GM18907 (cell line): ENCODE measurements around the gene KIF5A.
A peak's percentile ranks its signal among the peaks of the same experiment; 100 is the strongest.
"Not testable (repeated sequence)": the region's sequence is repeated elsewhere in the genome, so short reads cannot be mapped to it uniquely, and the experiment has no call there.

Experiments used
- ATAC-seq: cut with Tn5 transposase; IDR thresholded peaks from one replicate; pipeline ENCODE4 v1.9.1; 2021; ENCODE audit warnings: mild to moderate bottlenecking, moderate library complexity; ENCODE audit not compliant: unreplicated experiment

Gene KIF5A

DNA sequence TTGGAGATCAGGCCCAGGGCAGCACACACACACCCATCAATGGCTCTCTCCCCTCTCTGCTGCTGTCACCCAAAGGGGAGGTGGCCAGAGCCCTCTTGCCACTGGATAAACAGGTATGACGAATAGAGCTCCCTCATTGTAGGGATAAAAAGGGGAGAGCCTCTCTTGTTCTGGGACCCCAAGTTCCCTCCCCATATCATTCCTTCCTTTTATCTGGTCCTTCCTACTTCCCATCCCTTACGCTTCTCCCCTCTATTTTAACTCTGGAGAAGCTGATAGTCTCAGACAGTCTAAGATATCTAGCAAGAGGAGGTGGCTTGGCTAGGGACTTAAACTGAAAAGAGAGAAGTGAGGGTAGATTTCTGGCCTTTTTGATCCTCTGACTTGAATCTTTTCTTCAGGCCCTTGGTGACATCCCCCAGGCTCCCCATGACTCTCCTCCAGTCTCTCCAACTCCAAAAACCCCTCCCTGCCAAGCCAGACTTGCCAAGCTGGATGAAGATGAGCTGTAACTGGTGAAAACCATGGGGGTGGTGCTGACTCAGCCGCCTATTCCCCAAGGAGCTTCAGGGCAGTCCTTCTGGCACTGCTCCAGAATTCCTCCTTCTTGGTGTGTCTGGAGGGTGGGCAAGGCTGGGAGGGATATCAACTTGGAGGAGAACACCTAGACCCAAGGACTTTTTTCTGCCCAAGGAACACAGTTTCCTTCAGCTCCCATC lies 66.7 kb downstream of the KIF5A start:
- no peak for ATAC-seq

GRCh38 chr12:57617942-57618341 lies 68.1 kb downstream of the KIF5A start:
- ATAC-seq, result no peak

GRCh38 chr12:57618431-57618830 lies 68.6 kb downstream of the KIF5A start:
- not testable (repeated sequence) for ATAC-seq

DNA sequence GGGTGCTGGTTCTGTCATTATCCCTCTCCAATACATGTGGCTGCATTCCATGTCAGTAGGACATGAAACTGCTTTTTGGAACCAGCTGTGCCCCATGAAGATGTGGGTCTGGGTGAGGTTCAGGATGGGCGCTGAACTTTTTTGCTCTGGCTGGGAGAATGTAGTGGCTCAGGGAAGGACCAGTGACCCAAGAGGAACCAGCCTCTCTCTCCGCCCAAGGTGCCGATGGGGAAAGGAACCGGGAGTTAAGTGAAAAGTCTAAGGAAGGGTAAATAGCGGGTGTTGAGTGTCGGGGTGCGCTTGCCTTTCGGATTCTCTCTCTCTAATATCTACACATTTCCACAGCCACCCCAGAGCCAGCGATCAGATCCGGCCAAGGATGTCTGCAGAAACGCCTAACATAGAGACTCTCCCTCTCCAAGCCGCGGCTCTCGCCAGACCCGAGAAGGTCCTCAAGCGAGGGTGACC lies 69.2 kb downstream of the KIF5A start:
- no peak for ATAC-seq

GRCh38 chr12:57619434-57620244 lies 69.8 kb downstream of the KIF5A start:
- no peak for ATAC-seq

GRCh38 chr12:57620245-57620935 lies 70.5 kb downstream of the KIF5A start:
- no peak for ATAC-seq

GRCh38 chr12:57620936-57621496 lies 71.2 kb downstream of the KIF5A start:
- no peak for ATAC-seq

DNA sequence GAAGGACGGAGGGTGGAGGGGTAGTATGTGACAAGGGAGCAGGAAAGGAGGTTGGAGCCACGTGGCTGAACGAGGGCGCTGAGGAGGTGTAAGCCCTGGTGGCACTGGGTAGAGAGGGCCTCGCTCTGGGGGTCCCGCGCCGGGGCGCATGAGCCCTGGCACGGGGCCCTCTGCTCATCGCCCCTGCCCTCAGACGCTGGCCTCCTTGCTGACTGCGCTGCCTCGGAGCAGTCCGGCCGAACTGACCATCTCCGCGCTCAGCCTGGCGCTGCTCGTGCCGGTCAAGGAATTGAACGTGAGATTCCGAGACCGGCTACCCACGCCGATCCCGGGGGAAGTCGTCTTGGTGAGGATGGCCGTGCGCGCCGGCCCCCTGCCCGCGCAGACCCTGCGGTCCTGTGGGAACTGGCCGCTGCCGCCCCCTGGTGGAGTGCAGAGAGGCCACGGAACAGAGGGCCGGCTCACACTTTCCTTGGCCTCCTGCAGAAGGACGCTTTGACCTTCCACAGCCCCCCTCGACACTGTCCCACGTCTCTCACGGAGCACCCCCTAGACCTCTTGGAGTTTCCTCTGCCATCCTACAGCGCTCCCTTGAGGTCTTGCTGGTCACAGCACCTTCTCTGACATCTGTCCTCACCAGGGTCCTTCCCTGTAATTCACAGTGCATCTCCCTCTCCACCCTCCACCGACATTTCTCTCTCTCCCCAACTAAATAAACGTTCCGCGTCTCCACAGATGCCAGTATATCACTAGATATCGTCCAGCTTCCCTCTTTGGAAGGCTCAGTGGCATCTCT lies 71.9 kb downstream of the KIF5A start:
- peak; percentile 53 for ATAC-seq

DNA sequence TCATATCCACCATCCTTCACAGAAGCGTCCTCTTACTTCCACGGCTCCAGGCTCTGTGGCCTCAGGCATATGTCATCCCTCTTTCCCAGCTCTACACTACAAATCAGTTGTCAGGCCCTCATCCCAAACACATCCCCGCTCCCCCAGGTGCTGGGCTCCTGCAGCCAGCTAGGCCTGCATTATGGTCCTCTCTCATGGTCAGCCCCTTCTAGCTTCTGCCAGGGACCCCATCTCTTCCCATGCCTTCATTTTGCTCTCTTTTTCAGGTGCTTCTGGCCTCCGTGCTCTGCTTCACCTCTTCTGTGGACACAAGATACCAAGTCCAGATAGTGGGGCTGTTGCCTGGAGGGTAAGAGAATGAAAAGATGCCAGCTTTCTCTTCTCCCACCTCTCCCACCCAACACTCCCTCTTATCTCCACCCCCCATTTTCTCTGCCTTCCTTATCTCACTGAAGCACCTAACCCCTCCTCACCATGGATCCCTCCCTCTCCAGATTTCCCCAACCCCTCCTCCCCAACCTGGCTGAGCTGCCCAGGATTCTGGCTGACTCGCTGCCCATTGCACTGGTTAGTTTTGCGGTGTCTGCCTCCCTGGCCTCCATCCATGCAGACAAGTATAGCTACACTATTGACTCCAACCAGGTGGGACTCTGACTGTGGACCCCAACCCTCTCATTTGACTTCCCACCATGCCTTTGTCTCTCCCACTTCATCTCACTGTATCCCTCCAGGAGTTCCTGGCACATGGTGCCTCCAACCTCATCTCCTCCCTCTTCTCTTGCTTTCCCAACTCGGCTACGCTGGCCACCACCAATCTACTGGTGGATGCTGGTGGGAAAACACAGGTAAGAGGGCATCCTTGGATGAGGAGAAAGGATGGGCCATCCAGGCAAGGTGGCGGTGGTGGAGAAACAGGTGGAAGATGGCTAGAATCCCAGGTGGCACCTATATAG lies 72.7 kb downstream of the KIF5A start:
- no peak for ATAC-seq

DNA sequence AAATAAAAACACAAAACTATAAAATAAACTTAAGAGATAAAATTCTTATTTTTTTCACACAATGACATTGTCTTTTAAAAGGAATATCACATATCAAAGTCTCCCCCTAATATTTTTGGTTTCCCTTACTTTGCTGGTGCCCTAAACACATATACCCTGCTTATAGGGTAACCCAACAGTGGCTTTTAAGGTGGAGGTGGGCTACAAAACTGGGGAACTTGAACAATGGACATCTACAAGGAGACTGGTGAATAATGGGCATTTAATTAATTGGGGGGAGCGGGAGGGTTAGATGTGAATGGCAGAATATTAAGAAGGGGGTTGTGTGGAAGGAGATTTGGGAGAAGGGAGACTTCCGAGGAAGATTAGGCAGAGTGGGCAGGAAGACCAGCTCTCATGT lies 73.5 kb downstream of the KIF5A start:
- ATAC-seq, result no peak

GRCh38 chr12:57623811-57624390 lies 74.1 kb downstream of the KIF5A start:
- no peak for ATAC-seq

GRCh38 chr12:57624441-57625220 lies 74.8 kb downstream of the KIF5A start:
- ATAC-seq, result no peak

DNA sequence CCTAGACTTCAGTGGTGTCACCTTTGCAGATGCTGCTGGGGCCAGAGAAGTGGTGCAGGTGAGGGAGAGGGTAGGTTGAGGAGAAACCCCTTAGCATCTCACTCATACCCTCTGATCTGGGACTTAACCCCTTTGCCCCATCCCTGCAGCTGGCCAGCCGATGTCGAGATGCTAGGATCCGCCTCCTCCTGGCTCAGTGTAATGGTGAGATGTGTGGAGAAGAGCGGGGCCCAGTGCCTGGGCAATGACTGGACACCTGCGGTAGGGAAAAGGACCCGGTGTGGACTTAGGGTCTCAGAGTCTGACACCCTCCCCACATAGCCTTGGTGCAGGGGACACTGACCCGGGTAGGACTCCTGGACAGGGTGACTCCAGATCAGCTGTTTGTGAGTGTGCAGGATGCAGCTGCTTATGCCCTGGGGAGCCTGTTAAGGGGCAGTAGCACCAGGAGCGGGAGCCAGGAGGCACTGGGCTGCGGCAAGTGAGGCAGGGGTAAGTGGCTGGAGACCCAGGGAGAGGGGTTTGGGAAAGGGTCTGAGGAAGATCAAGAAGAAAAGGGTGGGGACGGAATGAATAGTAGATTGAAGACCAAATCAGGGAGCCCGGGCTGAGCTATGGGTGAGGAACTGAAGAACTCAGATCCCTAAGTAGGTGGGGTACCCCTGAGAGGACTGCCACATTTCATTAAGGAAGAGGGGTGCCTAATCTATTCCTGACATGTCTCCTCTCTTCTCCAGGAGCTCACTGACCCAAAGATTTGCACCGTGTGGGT lies 75.6 kb downstream of the KIF5A start:
- no peak for ATAC-seq

- ATAC-seq, result no peak
Observed at GRCh38 chr12:57626111-57626920, 76.5 kb downstream of the KIF5A start.

DNA sequence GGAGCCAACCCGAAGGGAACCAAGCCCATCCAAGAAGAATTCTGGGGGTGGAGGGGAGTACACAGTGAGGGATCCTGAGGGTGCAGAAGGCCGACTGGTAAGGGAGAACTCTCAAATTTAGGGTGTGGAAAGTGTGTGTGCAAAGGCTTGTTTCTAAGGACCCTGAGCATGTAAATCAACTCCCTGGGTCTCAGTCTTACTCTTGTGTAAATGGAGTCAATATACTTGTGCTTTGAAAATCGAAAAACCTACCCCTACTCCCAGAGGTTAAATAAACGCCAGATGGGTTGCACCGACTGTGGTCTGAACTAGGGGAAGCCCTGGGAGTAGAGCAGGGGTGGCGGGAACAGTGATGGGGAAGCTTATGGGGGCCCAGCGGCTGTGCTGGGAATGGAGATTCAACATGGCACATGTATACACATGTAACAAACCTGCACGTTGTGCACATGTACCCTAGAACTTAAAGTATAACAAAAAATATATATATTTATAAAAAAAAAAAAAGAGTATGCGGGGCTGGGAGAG lies 77.1 kb downstream of the KIF5A start:
- ATAC-seq, result no peak

DNA sequence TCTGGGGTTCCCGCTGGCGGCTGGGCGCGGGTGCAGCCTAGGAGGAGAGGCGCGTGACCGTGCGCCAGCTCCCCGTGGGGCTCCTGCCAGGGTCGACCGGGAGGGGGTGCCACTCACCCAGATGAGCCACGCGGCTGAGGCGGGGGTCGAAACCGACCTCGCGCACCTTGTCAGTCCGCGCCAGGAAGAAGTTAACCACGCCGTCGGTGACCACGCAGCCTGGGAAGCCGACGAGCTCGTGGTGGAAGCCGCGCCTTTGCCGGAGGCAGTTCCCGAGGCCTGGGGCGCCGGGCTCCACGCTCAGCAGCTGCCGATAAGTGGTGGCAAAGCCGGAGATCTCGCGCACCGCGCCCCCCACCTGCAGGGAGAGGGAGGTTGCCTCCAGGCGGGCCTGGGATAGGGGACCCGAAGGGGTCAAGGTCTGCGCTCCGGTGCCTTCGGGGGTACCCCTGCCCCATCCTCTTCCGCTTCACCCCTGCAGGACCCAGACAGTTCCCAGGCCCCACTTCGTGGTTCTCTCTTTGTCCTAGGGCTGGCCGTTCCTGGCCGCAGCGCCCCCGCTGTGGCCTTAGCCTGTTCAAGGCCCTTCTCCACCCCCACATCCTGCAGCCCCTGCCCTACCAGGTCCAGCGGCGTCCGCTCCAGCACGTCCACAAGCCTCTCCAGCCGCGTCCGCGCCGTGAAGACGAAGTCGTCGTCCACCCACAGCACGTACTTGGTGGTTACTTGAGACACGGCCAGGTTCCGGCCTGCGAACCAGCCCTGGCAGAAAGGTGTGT lies 77.8 kb downstream of the KIF5A start:
- ATAC-seq, result no peak
